ENCODE measurements around the gene TASOR2.

Gene TASOR2

GRCh38 chr10:5732141-5732540, 47.5 kb downstream of the TASOR2 start:
- H2BK120ac ChIP-seq (ENCODE audit: low read depth, low read length) = no peak overlapping the region
- H2BK15ac ChIP-seq (replicated peaks; ENCODE audit: low read depth) = no peak overlapping the region
- no peak for DNase-seq
- H3K23ac ChIP-seq (ENCODE audit: low read length) = no peak overlapping the region
- no peak overlapping the region for H3K4ac ChIP-seq (ENCODE audit: low read depth, low read length)
- no peak overlapping the region for H3K4me2 ChIP-seq (ENCODE audit: low read length)
- no peaks in the 10 kb centered on the region for H3K79me2 ChIP-seq (ENCODE audit: control insufficient read depth, insufficient read depth, low read length)
- no CpG with 5 or more reads among the region's 4 CpGs for WGBS (ENCODE audit: extremely low coverage, insufficient coverage, low lambda C conversion rate)
- H3K4me3 ChIP-seq (ENCODE audit: low read length) = no peak overlapping the region
- no peak overlapping the region for H3K9ac ChIP-seq (ENCODE audit: low read length)
- no peak overlapping the region for H3K27ac ChIP-seq (ENCODE audit: low read depth, low read length)
- peaks cover under 1% of the 10 kb centered on the region for H3K36me3 ChIP-seq (ENCODE audit: control insufficient read depth, insufficient read depth, low read length)
- no peak overlapping the region for H4K5ac ChIP-seq (ENCODE audit: low read length)
- no peaks in the 10 kb centered on the region for H3K4me1 ChIP-seq (ENCODE audit: control insufficient read depth, low read depth, low read length)
- no peak overlapping the region for H2AK5ac ChIP-seq (ENCODE audit: low read length)
- no peak overlapping the region for H3K18ac ChIP-seq (ENCODE audit: low read length)
- H3K79me1 ChIP-seq (ENCODE audit: low read length) = no peaks in the 10 kb centered on the region
- H2BK5ac ChIP-seq (ENCODE audit: low read length) = no peak overlapping the region
- no peaks in the 10 kb centered on the region for H3K27me3 ChIP-seq (ENCODE audit: insufficient read depth, low read length, poor library complexity)
- H4K8ac ChIP-seq (ENCODE audit: low read depth, low read length) = no peak overlapping the region
- no peak overlapping the region for H3K56ac ChIP-seq (ENCODE audit: low read length)

Measured in mesendoderm (in vitro differentiated cells).